H9 (cell line): Measurements from ENCODE around the gene ACOXL. TPM values are rescaled to one million over a fixed set of nuclear protein-coding genes. Genes with fewer than 3 reads are reported as not detected.

Source experiments
- DNase-seq: peaks from one replicate; pipeline ENCODE4 v3.0.0-alpha.2; 2017
- H2AFZ ChIP-seq: one replicate; pipeline ENCODE4 v1.6.1; 2013; ENCODE audit warnings: mild to moderate bottlenecking, low read length, control low read depth, moderate library complexity
- H2AK5ac ChIP-seq: 2 replicates; pipeline ENCODE4 v1.6.1; 2013; ENCODE audit warnings: low read length, control low read depth, mixed read lengths; ENCODE audit not compliant: insufficient read length
- H2BK120ac ChIP-seq: one replicate; pipeline ENCODE4 v1.6.1; 2013; ENCODE audit warnings: low read depth, mild to moderate bottlenecking, low read length, control low read depth, inconsistent platforms; ENCODE audit not compliant: poor library complexity, severe bottlenecking
- H2BK12ac ChIP-seq: 2 replicates; pipeline ENCODE4 v1.6.1; 2013; ENCODE audit warnings: low read length, control low read depth, mixed read lengths, low read depth; ENCODE audit not compliant: insufficient read length
- H2BK15ac ChIP-seq: 2 replicates; pipeline ENCODE4 v1.6.1; 2013; ENCODE audit warnings: low read depth, low read length, control low read depth
- H2BK20ac ChIP-seq: one replicate; pipeline ENCODE4 v1.6.1; 2013; ENCODE audit warnings: low read depth, mild to moderate bottlenecking, low read length, control low read depth, inconsistent platforms; ENCODE audit not compliant: poor library complexity, severe bottlenecking
- H2BK5ac ChIP-seq: 2 replicates; pipeline ENCODE4 v1.6.1; 2013; ENCODE audit warnings: low read length, control low read depth, mixed read lengths; ENCODE audit not compliant: insufficient read length
- H3K14ac ChIP-seq: 2 replicates; pipeline ENCODE4 v1.6.1; 2013; ENCODE audit warnings: low read length, control low read depth; ENCODE audit not compliant: insufficient read depth
- H3K18ac ChIP-seq: 2 replicates; pipeline ENCODE4 v1.6.1; 2013; ENCODE audit warnings: low read depth, mild to moderate bottlenecking, mixed read lengths, low read length, control low read depth; ENCODE audit not compliant: insufficient read length
- H3K23ac ChIP-seq: 2 replicates; pipeline ENCODE4 v1.6.1; 2013; ENCODE audit warnings: low read length, control low read depth, mixed read lengths, low read depth; ENCODE audit not compliant: insufficient read length
- H3K23me2 ChIP-seq: 2 replicates; pipeline ENCODE4 v1.6.1; 2013; ENCODE audit warnings: low read depth, mild to moderate bottlenecking, mixed read lengths, low read length, control low read depth; ENCODE audit not compliant: insufficient read length, poor library complexity, severe bottlenecking
- H3K27ac ChIP-seq: 2 replicates; pipeline ENCODE4 v1.5.1; 2013; ENCODE audit warnings: low read length, control low read depth, mixed read lengths, low read depth; ENCODE audit not compliant: insufficient read length
- H3K27me3 ChIP-seq: 2 replicates; pipeline ENCODE4 v1.6.1; 2013; ENCODE audit warnings: low read length, control low read depth, inconsistent platforms; ENCODE audit not compliant: insufficient read depth
- H3K4ac ChIP-seq: 2 replicates; pipeline ENCODE4 v1.6.1; 2013; ENCODE audit warnings: low read depth, mild to moderate bottlenecking, control low read depth, inconsistent platforms, low read length, moderate library complexity
- H3K4me1 ChIP-seq: 2 replicates; pipeline ENCODE4 v1.6.1; 2013; ENCODE audit warnings: low read length, control low read depth, inconsistent platforms; ENCODE audit not compliant: insufficient read depth
- H3K4me2 ChIP-seq: 2 replicates; pipeline ENCODE4 v1.6.1; 2013; ENCODE audit warnings: low read length, control low read depth, mixed read lengths; ENCODE audit not compliant: insufficient read length, insufficient read depth
- H3K56ac ChIP-seq: 2 replicates; pipeline ENCODE4 v1.6.1; 2013; ENCODE audit warnings: low read depth, mild to moderate bottlenecking, mixed read lengths, low read length, control low read depth; ENCODE audit not compliant: insufficient read length
- H3K79me1 ChIP-seq: 2 replicates; pipeline ENCODE4 v1.6.1; 2013; ENCODE audit warnings: low read depth, mild to moderate bottlenecking, moderate library complexity, low read length, control low read depth, inconsistent platforms; ENCODE audit not compliant: insufficient read depth, poor library complexity, severe bottlenecking
- H3K79me2 ChIP-seq: 2 replicates; pipeline ENCODE4 v1.6.1; 2013; ENCODE audit warnings: low read length, control low read depth, inconsistent platforms; ENCODE audit not compliant: insufficient read depth
- H3K9ac ChIP-seq: 2 replicates; pipeline ENCODE4 v1.6.1; 2013; ENCODE audit warnings: low read length, control low read depth, mixed read lengths; ENCODE audit not compliant: insufficient read length; ENCODE audit errors: extremely low read depth
- H3K9me3 ChIP-seq: one replicate; pipeline ENCODE4 v1.6.1; 2013; ENCODE audit warnings: low read depth, low read length, inconsistent platforms; ENCODE audit not compliant: control insufficient read depth
- H3T11ph ChIP-seq: one replicate; pipeline ENCODE4 v1.6.1; 2013; ENCODE audit warnings: mild to moderate bottlenecking, low read length, control low read depth, inconsistent platforms
- H4K20me1 ChIP-seq: one replicate; pipeline ENCODE4 v1.6.1; 2013; ENCODE audit not compliant: control insufficient read depth, insufficient read length, insufficient read depth
- H4K5ac ChIP-seq: 2 replicates; pipeline ENCODE4 v1.6.1; 2013; ENCODE audit warnings: low read depth, mild to moderate bottlenecking, mixed read lengths, low read length, control low read depth; ENCODE audit not compliant: insufficient read length
- H4K8ac ChIP-seq: replicated peaks from 2 replicates; pipeline ENCODE4 v1.6.1; 2013; ENCODE audit warnings: low read length, control low read depth, mixed read lengths, low read depth; ENCODE audit not compliant: insufficient read length
- H4K91ac ChIP-seq: 2 replicates; pipeline ENCODE4 v1.6.1; 2013; ENCODE audit warnings: low read depth, mild to moderate bottlenecking, moderate library complexity, mixed read lengths, low read length, control low read depth; ENCODE audit not compliant: insufficient read length
- H3K27ac Mint-ChIP-seq, 3 experiments: 2 replicates in 2 of 3; 3 replicates in 1 of 3; pipeline ENCODE4 v1.8.0; 2020 to 2021; ENCODE audit warnings: mixed read lengths in 3 of 3, mild to moderate bottlenecking in 1 of 3, moderate library complexity in 1 of 3
- H3K27me3 Mint-ChIP-seq: 2 replicates; pipeline ENCODE4 v1.8.0; 2021; ENCODE audit warnings: low read depth, mild to moderate bottlenecking, moderate library complexity, mixed read lengths
- H3K36me3 Mint-ChIP-seq, 3 experiments: 2 replicates in 2 of 3; 3 replicates in 1 of 3; pipeline ENCODE4 v1.8.0; 2020 to 2021; ENCODE audit warnings: low read depth in 3 of 3, mixed read lengths in 3 of 3; ENCODE audit not compliant: insufficient read depth in 1 of 3
- H3K4me1 Mint-ChIP-seq, 2 experiments: 2 replicates each; pipeline ENCODE4 v1.8.0; 2020; ENCODE audit warnings: mixed read lengths in 2 of 2
- H3K4me3 Mint-ChIP-seq, 2 experiments: 2 replicates in 1 of 2; 3 replicates in 1 of 2; pipeline ENCODE4 v1.8.0; 2020 to 2021; ENCODE audit warnings: mild to moderate bottlenecking in 2 of 2, mixed read lengths in 2 of 2, moderate library complexity in 1 of 2
- H3K9me3 Mint-ChIP-seq, 2 experiments: 2 replicates in 1 of 2; 3 replicates in 1 of 2; pipeline ENCODE4 v1.8.0; 2020; ENCODE audit warnings: mild to moderate bottlenecking in 2 of 2, mixed read lengths in 2 of 2, moderate library complexity in 1 of 2
- CTCF ChIP-seq: fragments of 200-600 bp; sonication (generic); conservative IDR thresholded peaks from 3 replicates; pipeline ENCODE4 v1.8.0; 2021; ENCODE audit warnings: antibody characterized with exemption, mild to moderate bottlenecking
- WGBS: extraction: QIAGEN DNeasy Blood & Tissue Kit; methylation state at CpG from one replicate; pipeline ENCODE4 v1.1.7; 2013; ENCODE audit warnings: missing lambda C conversion rate, low lambda C conversion rate, mixed read lengths; ENCODE audit not compliant: insufficient read length; ENCODE audit errors: extremely low coverage; 5-methylcytosine and 5-hydroxymethylcytosine counted together
- total RNA-seq: library from RNA; stranded (reverse); gene quantifications from 2 replicates; pipeline ENCODE4 v1.2.1, GENCODE V29; 2021

The ACOXL gene
- total RNA-seq, 1 experiment from 2014 or later, result 37.6 TPM

GRCh38 chr2:110785439-110785838, 53.1 kb downstream of the ACOXL start:
- Histone ChIP-seq H2BK20ac (no peak overlapping the region), H2AFZ (no peak overlapping the region), H4K5ac (no peak overlapping the region), H2BK5ac (no peak overlapping the region), H3K79me2 (no peaks in the 10 kb centered on the region), H2BK15ac (no peak overlapping the region), H3K79me1 (peaks cover 4% of the 10 kb centered on the region), H3K4me1 (no peaks in the 10 kb centered on the region), H3K56ac (no peak overlapping the region), H3K27me3 (no peaks in the 10 kb centered on the region), H3K4me2 (no peak overlapping the region), H3K27ac (no peak overlapping the region), H4K91ac (no peak overlapping the region), H2BK12ac (no peak overlapping the region), H3T11ph (no peak overlapping the region), H3K14ac (no peak overlapping the region), H3K4ac (no peak overlapping the region), H3K23ac (no peak overlapping the region), H2BK120ac (no peak overlapping the region), H4K20me1 (no peaks in the 10 kb centered on the region), H3K18ac (no peak overlapping the region), H3K9me3 (no peaks in the 10 kb centered on the region), H3K23me2 (no peaks in the 10 kb centered on the region), H3K9ac (no peak overlapping the region), H4K8ac (no peak overlapping the region), H2AK5ac (no peak overlapping the region)
- Mint-ChIP-seq H3K27ac (no peak overlapping the region), H3K4me3 (no peak overlapping the region), H3K36me3 (peaks cover 23 to 53% (median 47%) of the 10 kb centered on the region in 3 experiments; a peak in 6 of 7 replicates), H3K27me3 (no peaks in the 10 kb centered on the region), H3K9me3 (peaks cover 2 to 3% of the 10 kb centered on the region in 2 experiments; a peak in 2 of 5 replicates), H3K4me1 (peaks cover 3 to 10% of the 10 kb centered on the region in 2 experiments)
- WGBS, result no CpG with 5 or more reads among the region's 2 CpGs
- DNase-seq, result no peak
- TF ChIP-seq CTCF, result no peak
